Heart right ventricle (tissue), 16 donors: Measurements from ENCODE around the gene ITGA2B. TPM values are rescaled to one million over a fixed set of nuclear protein-coding genes. Genes with fewer than 3 reads are reported as not detected.
"Not testable (repeated sequence)": the region's sequence is repeated elsewhere in the genome, so short reads cannot be mapped to it uniquely, and the experiment has no call there.

ENCODE experiments used
- ATAC-seq, 8 donors: fragments of 200-7000 bp; cut with Tn5 transposase; one replicate each; pipeline ENCODE4 v1.9.1; 2020; ENCODE audit warnings: mild to moderate bottlenecking in 8 of 8, moderate library complexity in 8 of 8, moderate number of reproducible peaks in 1 of 8
- DNase-seq, 2 donors: peaks; one replicate each; pipeline ENCODE4 v3.0.0-alpha.2; 2020
- H3K27ac ChIP-seq, 10 donors: fragments of 200-600 bp; sonication (generic) in 2 of 10; one replicate each; pipeline versions ENCODE4 v1.5.0 to v1.8.0; 2020 to 2022; ENCODE audit warnings: mild to moderate bottlenecking in 3 of 10
- H3K27me3 ChIP-seq, 7 donors: fragments of 200-600 bp; one replicate each; pipeline ENCODE4 v1.8.0; 2021 to 2022; ENCODE audit warnings: mild to moderate bottlenecking in 2 of 7
- H3K36me3 ChIP-seq, 9 donors: fragments of 200-600 bp; sonication (generic) in 1 of 9; one replicate each; pipeline versions ENCODE4 v1.5.0 to v1.8.0; 2020 to 2022; ENCODE audit warnings: mild to moderate bottlenecking in 2 of 9
- H3K4me1 ChIP-seq, 9 donors: fragments of 200-600 bp; sonication (generic) in 1 of 9; one replicate each; pipeline versions ENCODE4 v1.5.0 to v1.8.0; 2020 to 2022; ENCODE audit warnings: mild to moderate bottlenecking in 4 of 9
- H3K4me3 ChIP-seq, 10 donors: fragments of 200-600 bp; sonication (generic) in 2 of 10; one replicate each; pipeline versions ENCODE4 v1.5.0 to v1.8.0; 2020 to 2022; ENCODE audit warnings: mild to moderate bottlenecking in 7 of 10, moderate library complexity in 2 of 10
- H3K9me3 ChIP-seq, 11 donors: fragments of 200-600 bp in 10 of 11; sonication (generic) in 2 of 11; one replicate each; pipeline versions ENCODE4 v1.5.0 to v1.8.0; 2013 to 2022; ENCODE audit warnings: mild to moderate bottlenecking in 2 of 11, control low read depth in 1 of 11, moderate library complexity in 1 of 11
- WGBS, 2 donors: extraction: QIAGEN DNeasy Blood & Tissue Kit; methylation state at CpG; one replicate each; pipeline ENCODE4 v1.1.7; 2013; ENCODE audit warnings: inconsistent platforms in 1 of 2; 5-methylcytosine and 5-hydroxymethylcytosine counted together
- intact Hi-C, 10 donors: fragments of 100-400 bp; cut with DNase I; formaldehyde crosslinking; loops; one replicate each; pipeline versions ENCODE4 v1.11.1 to v1.14.2; 2022
- polyA plus RNA-seq, 2 donors: library from polyadenylated mRNA; stranded (reverse); fragments of 200-250 nt; gene quantifications; one replicate each; pipeline ENCODE4 v1.2.3, GENCODE V29; 2013
- total RNA-seq, 10 donors: library from RNA; stranded (reverse); fragmentation: NEBNext Ultra II Directional in 3 of 10; extraction: Animal tissue kit (Norgen Biotek cat#: 25700) in 3 of 10; gene quantifications; one replicate each; pipeline versions ENCODE4 v1.2.1 to v1.2.4, GENCODE V29; 2021 to 2023
- TF ChIP-seq, protein P1 (sequence below), 9 donors: fragments of 200-600 bp; sonication (generic) in 2 of 9; IDR thresholded peaks; one replicate each; pipeline versions ENCODE4 v1.5.0 to v1.8.0; 2021 to 2022; ENCODE audit warnings: antibody characterized with exemption in 9 of 9, mild to moderate bottlenecking in 5 of 9, moderate library complexity in 1 of 9
- donor health status: Arrhythmogenic right ventricular cardiomyopathy.
- donor health status: ischemic (EF 13 %, LVEDD 7.1; RV severe dilation, severe dysfunction).
- donor health status: healthy with polysubstance abuse.
- donor health status: DM: no; HTN: yes; CAD: no.
- donor health status: DM: no; HTN: no; CAD: no.
- donor health status: ischemic (EF 25% LVEDD 6.9; RV normal size, moderate dysfunction).
- donor health status: ischemic (EF 25% LVEDD 5.7; RV mildly dilated, moderate dysfunction).
- donor health status: healthy.
- donor health status: DM: yes; HTN: yes; CAD: no.
- donor health status: Ischemic cardiomyopathy.
- donor health status: ischemic (EF 35%, LVEDD 5.7; RV mildly dilated, moderate dysfunction).
- donor health status: nonischemic (EF 11% LVEDD 7.7; RV severe dilation, severe dysfunction).
- donor health status: DM: yes; HTN: yes; CAD: no.
- donor health status: PGD.
- donor health status: ischemic (EF 29% LVEDD 5.4; RV normal size, mild dysfunction).
- donor health status: nonischemic (EF 23%, LVEDD 6.1; RV moderate dilation, normal function).

Gene ITGA2B
- total and polyA plus RNA-seq, 12 donors: 0.18 to 1.2 (median 0.62) TPM; not detected in 1

DNA sequence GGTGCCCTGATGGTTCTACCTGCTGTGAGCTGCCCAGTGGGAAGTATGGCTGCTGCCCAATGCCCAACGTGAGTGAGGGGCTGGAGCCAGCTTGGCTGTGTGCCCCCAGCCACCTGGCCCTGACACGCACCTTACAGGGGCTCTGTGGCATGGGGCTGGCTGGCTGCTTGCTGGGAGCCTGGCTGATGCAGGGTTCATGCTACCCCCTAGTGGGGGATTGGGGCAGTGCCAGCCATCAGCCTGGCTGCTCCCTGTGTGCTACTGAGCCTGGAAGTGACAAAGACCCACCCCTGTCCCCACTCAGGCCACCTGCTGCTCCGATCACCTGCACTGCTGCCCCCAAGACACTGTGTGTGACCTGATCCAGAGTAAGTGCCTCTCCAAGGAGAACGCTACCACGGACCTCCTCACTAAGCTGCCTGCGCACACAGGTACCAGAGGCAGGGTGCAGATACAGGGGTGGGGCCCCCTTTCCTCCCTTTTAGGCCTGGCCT, 38.7 kb downstream of the ITGA2B start:
- H3K27me3 ChIP-seq: no peaks in the 10 kb centered on the region
- no peak overlapping the region for H3K27ac ChIP-seq
- intact Hi-C loops: loop anchor here in 1 of 10 donors (5.0 kb wide), 1 partner anchor 172 kb away; no protein-coding TSS in a partner anchor
- 66 to 67% methylated on average over 6 of the region's 6 CpGs for WGBS, 2 donors
- no peaks in the 10 kb centered on the region for H3K9me3 ChIP-seq
- DNase-seq: peak; percentile 56 to 70
- TF ChIP-seq, protein P1, sequence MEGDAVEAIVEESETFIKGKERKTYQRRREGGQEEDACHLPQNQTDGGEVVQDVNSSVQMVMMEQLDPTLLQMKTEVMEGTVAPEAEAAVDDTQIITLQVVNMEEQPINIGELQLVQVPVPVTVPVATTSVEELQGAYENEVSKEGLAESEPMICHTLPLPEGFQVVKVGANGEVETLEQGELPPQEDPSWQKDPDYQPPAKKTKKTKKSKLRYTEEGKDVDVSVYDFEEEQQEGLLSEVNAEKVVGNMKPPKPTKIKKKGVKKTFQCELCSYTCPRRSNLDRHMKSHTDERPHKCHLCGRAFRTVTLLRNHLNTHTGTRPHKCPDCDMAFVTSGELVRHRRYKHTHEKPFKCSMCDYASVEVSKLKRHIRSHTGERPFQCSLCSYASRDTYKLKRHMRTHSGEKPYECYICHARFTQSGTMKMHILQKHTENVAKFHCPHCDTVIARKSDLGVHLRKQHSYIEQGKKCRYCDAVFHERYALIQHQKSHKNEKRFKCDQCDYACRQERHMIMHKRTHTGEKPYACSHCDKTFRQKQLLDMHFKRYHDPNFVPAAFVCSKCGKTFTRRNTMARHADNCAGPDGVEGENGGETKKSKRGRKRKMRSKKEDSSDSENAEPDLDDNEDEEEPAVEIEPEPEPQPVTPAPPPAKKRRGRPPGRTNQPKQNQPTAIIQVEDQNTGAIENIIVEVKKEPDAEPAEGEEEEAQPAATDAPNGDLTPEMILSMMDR (IDR thresholded peaks at IDR 0.05): peak; percentile 56 to 85 (median 73)
- H3K4me1 ChIP-seq: peaks cover 0 to 39% (median 6%) of the 10 kb centered on the region in 9 donors
- H3K36me3 ChIP-seq: peaks cover 0 to 46% (median 31%) of the 10 kb centered on the region in 9 donors
- peak in 7 of 8 donors; percentile 15 to 72 (median 69) for ATAC-seq
- H3K4me3 ChIP-seq: no peak overlapping the region

DNA sequence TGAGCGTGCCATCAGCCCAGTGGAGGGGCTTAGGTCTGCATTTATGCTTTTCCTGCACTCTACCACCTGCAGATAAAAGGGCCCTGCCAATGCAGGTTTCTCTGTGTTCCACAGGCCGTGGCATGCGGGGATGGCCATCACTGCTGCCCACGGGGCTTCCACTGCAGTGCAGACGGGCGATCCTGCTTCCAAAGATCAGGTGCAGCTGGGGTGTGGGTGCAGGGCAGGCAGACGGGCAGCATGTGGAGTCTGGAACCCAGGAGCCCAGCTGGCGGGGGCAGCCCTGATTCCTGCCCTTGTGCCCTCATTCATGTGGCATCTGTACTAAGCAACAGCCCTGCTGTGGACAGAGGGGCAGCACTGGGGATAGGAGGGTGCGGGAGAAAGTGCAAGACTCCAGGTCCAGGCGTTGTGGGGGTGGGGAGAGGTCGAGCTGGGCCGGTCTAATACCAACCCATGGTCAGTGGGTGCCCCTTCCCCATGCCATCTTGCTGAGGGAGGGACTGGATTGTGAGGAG, 39.8 kb downstream of the ITGA2B start:
- no peak for ATAC-seq
- TF ChIP-seq, protein P1 (IDR thresholded peaks at IDR 0.05): no peak
- H3K9me3 ChIP-seq: no peaks in the 10 kb centered on the region
- H3K36me3 ChIP-seq: peaks cover 0 to 46% (median 31%) of the 10 kb centered on the region in 9 donors
- no peak overlapping the region for H3K4me3 ChIP-seq
- DNase-seq: no peak
- no peaks in the 10 kb centered on the region for H3K27me3 ChIP-seq
- no peak overlapping the region for H3K27ac ChIP-seq
- intact Hi-C loops: loop anchor here in 5 of 10 donors (5.0 kb wide), 3 partner anchors 137 to 207 kb away; partner anchors contain the start of gene HROB (in 1 of the 5)
- 91% methylated on average over 12 of the region's 12 CpGs for WGBS, 2 donors
- peaks cover 0 to 44% (median 11%) of the 10 kb centered on the region in 9 donors for H3K4me1 ChIP-seq

DNA sequence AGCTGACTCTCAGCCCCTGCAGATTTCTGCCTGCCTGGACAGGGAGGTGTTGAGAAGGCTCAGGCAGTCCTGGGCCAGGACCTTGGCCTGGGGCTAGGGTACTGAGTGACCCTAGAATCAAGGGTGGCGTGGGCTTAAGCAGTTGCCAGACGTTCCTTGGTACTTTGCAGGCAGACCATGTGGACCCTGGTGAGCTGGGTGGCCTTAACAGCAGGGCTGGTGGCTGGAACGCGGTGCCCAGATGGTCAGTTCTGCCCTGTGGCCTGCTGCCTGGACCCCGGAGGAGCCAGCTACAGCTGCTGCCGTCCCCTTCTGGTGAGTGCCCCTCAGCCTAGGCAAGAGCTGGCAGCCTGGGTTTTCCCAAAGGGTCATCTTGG, 40.5 kb downstream of the ITGA2B start:
- ATAC-seq: no peak
- H3K36me3 ChIP-seq: peaks cover 0 to 46% (median 31%) of the 10 kb centered on the region in 9 donors
- H3K9me3 ChIP-seq: no peaks in the 10 kb centered on the region

DNA sequence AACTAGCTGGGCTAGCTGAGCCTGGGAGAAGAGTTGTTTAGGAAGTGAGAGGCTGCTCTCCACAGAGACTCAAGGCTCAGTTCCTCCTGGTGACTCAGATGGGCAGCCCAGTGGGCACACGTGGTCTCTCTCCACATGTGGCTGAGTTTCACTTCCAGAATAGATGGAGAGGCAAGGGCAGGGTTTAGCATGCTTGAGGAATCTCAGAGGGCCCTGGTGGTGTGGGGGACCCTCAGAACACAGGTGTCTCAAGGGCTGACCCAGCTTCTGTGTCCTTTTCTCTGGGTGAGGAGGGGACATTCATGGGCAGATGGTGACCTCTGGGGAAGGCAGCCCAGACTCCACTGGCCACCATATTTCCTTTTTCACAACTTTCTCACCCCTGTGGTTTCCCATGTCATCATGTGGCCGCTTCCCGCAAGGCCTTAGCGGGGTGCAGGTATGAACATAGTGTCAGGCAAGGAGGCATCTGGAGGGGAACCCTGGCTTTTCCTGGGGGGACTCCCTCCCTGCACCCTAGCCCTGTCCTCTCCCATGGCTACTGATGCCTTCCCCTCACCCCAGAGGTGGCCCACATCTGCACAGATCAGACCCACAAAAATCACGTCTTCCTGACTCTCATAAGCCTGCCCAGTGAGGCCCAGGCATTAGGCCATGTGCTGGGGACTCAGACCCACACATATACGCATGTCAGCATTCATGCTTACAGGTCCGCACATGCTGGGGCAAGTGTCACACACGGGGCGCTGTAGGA, 41.0 kb downstream of the ITGA2B start:
- DNase-seq: no peak
- no peaks in the 10 kb centered on the region for H3K27me3 ChIP-seq
- peaks cover 0 to 52% (median 16%) of the 10 kb centered on the region in 9 donors for H3K4me1 ChIP-seq
- H3K27ac ChIP-seq: peak overlapping the region in 1 of 10 donors; percentile 60
- H3K4me3 ChIP-seq: no peak overlapping the region
- intact Hi-C loops: loop anchor here in 4 of 10 donors (5.0 kb wide), 2 partner anchors 136 to 206 kb away; partner anchors contain the start of gene HROB (in 1 of the 4)
- TF ChIP-seq, protein P1 (IDR thresholded peaks at IDR 0.05): no peak
- peaks cover 0 to 46% (median 31%) of the 10 kb centered on the region in 9 donors for H3K36me3 ChIP-seq
- ATAC-seq: no peak
- H3K9me3 ChIP-seq: no peaks in the 10 kb centered on the region
- 86 to 90% methylated on average over 9 of the region's 9 CpGs for WGBS, 2 donors

More for the DNA sequence above, 40.5 kb downstream of the ITGA2B start:
- intact Hi-C loops: loop anchor here in 4 of 10 donors (5.0 kb wide), 2 partner anchors 137 to 207 kb away; partner anchors contain the start of gene HROB (in 1 of the 4)
- Histone ChIP-seq H3K27ac (peak overlapping the region in 1 of 10 donors; percentile 60), H3K27me3 (no peaks in the 10 kb centered on the region), H3K4me1 (peaks cover 0 to 51% (median 16%) of the 10 kb centered on the region in 9 donors), H3K4me3 (no peak overlapping the region)
- TF ChIP-seq, protein P1 (IDR thresholded peaks at IDR 0.05): no peak
- WGBS, 2 donors: 84 to 90% methylated on average over 6 of the region's 6 CpGs
- no peak for DNase-seq

DNA sequence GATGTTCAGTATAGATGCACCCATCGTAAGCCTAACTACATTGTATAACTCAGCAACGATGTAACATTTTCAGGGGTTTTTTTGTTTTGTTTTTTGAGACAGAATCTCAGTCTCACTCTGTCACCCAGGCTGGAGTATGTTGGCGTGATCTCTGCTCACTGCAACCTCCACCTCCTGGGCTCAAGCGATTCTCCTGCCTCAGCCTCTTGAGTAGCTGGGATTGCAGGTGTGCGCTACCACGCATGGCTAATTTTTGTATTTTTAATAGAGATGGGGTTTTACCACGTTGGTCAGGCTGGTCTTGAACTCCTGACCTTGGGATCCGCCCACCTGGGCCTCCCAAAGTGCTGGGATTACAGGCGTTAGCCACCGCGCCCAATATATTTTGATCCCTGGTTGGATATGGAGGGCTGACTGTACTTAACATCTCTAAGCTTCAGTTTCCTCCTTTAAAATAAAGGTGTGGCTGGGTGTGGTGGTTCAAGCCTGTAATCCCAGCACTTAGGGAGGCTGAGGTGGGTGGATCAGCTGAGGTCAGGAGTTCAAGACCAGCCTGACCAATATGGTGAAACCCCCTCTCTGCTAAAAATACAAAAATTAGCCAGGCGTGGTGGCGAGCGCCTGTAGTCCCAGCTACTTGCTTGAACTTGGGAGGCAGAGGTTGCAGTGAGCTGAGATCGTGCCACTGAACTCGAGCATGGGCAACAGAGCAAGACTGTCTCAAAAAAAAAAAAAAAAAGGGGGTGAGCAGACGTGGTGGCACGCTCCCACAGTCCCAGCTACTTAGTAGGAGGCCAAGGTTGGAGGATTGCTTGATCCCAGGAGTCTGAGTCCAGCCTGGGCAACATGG, 42.0 kb downstream of the ITGA2B start:
- intact Hi-C loops: loop anchor here in 4 of 10 donors (5.0 kb wide), 2 partner anchors 135 to 205 kb away; partner anchors contain the start of gene HROB (in 1 of the 4)
- ATAC-seq, H3K27me3 ChIP-seq, DNase-seq, H3K4me3 ChIP-seq, H3K9me3 ChIP-seq: not testable (repeated sequence)
- Histone ChIP-seq H3K36me3 (peaks cover 0 to 39% (median 23%) of the 10 kb centered on the region in 9 donors), H3K4me1 (peaks cover 0 to 52% (median 16%) of the 10 kb centered on the region in 9 donors), H3K27ac (peak overlapping the region in 2 of 10 donors; percentile 15 to 60)
- WGBS, 2 donors: 83 to 90% methylated on average over 18 of the region's 18 CpGs
